GM21390 (cell line): ENCODE data around the gene HOXB6.

Experiments used
- ATAC-seq: cut with Tn5 transposase; IDR thresholded peaks from one replicate; pipeline ENCODE4 v1.9.1; 2021; ENCODE audit not compliant: unreplicated experiment

The HOXB6 gene

DNA sequence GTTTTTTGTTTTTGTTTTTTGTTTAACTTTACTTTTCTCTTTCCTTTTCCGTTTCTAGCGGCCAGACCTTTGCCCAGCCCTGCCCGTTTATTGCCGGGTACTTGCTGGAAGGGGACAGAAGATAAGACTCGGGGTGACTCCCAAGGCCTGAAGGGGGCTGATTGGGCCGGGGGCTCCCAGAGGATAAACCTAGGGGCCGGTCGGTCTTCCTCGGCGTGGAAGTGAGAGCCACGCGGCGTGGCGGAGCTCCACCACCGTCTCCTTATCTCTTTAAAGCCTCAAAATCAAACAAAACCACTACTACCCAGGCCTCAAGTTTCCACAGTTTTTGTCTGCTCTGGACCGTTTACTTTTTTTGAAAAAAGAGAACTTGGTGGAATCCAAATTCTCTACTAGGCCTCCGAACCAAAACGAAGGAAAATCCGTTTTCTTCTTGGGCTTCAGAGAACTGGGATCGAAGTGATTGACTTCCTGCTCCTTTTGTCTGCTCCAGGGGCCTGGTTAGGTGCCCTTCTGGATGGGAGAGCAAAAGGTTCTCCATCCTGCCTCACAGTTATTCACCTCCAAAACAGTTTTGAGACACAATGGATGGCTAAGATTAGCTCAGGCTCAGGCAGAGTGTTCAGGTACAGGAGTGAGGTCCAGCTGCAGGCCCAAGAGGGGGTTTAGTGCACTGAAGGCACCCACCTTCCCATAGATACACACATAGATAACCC lies 29.9 kb upstream of the HOXB6 start:
- ATAC-seq, result no peak

GRCh38 chr17:48633266-48633677 lies 28.5 kb upstream of the HOXB6 start:
- no peak for ATAC-seq

DNA sequence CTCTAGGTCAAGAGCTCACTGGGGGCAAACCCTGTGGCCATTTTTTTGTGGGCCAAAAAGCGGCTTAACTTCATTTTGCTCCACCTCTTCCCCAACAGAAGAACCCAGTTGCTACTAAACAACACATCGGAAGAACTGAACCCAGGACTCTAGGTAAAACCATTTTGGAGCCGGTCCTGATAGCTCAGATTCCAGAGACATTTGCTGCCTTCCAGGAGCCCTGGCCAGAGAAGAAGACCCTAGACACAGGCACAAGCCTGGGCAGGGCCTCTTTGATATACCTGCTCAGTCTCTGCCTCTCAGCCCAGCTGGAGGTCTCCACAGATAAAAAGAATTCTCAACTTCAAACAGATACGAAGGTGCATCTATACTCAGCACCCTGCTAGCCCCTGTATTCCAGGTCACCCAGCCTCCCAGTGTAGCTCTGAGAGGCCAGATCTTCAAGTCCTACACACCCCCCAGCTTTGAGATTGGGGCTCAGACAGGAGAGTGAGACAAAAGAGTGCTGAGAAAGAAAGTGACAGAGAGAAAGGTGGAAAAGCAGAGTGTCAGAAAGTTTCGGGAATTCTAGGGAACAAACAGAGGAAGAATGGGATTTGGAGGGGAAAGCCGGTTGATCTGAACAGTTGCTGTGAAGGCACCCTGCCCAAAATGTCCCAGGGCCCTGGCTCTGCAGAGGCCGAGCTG lies 27.9 kb upstream of the HOXB6 start:
- no peak for ATAC-seq

GRCh38 chr17:48631693-48632578 lies 27.1 kb upstream of the HOXB6 start:
- ATAC-seq, result no peak

DNA sequence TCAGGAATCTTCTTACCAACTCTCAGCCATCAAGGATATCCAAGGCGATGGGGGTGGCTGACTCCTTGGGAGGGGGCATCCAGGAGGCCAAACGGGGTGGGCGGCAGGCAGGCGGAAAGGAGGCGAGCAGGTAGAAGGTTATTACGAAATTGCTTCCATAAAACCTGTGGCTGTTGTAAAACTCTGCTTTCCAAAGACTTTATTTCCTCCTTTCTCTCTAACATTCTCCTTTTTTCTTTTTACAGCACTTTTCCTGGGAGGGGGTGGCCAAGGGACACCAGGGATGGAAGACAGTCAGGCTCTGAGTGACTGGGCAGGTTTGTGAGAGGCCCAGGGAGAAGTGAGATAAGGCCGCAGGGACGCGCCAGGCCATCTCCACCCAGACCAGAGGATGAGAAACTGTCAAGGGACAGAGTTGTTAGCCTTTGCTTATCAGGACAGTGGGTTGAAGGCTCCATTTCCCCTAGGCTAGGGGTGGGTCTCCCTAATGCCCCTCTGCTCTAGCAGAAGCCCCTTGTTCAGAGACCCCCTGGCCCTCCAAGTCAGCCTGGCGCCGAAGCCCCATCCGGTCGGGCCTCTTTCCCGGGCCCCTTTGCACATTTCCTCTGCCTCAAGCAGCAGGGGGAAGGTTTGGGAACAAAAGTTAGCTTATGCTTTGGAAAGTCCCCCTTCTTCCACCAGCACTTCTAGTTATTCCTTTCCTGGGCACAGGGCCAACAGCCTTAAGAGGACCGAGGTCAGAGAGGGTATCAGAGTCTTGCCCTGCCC lies 26.3 kb upstream of the HOXB6 start:
- no peak for ATAC-seq

DNA sequence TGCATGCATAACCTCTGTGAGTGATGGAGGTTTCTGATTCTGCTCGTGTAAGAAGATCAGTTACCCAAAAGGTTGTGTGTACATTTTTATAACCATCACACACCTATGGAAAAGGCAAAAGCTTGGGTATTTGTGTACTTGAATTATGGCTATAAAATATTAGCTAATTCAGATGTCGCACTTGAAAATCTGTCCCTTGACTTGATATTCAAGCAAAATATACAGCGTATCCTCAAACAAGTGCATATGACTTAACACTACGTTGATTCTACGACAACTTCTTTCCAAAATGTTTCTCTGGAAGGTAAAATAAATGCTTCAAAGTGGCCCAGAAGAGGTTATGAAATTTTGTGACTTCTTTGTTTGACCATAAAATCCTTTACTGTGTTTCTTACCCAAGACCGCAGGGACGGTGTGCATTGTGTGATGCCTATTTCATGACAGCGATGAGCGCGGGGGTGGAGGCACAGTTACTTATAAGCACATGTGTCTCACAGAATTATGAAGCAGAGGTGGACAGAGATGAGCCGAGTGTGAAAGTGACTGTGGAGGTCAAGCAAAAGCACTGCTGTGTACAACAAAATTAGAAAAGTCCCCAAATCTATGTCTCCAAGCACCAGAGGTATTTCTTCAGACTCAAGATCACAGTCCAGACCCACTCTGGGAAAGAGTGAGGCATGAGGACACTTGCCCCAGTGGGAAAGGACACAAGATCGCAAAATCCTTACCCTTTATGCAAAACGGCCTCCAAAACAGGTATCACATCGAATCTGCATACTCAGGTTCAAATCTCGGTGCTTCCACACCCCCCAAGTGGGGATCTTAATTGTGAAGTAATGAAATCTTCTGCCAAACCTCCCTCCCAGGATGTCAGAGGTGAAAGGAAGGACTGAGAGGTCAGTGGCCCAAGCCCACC lies 25.5 kb upstream of the HOXB6 start:
- no peak for ATAC-seq

DNA sequence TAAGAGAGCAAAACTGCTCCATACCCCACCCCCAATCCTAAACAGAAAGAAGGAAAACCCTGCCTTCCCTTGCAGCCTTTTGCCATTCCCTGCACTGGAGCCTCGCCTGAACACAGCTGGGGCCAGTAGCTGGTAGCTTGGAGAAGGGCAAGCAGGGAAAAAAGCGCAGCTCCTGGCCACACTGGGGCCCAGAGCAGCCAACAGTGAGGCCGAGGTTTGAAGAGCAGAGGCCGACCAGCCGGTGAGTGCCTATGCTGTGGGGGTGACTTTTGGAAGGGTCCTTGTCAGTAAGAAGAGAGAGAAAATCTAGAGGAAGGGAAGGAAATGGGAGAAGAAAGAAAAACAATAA lies 24.6 kb upstream of the HOXB6 start:
- no peak for ATAC-seq

GRCh38 chr17:48628649-48629410 lies 24.0 kb upstream of the HOXB6 start:
- no peak for ATAC-seq

DNA sequence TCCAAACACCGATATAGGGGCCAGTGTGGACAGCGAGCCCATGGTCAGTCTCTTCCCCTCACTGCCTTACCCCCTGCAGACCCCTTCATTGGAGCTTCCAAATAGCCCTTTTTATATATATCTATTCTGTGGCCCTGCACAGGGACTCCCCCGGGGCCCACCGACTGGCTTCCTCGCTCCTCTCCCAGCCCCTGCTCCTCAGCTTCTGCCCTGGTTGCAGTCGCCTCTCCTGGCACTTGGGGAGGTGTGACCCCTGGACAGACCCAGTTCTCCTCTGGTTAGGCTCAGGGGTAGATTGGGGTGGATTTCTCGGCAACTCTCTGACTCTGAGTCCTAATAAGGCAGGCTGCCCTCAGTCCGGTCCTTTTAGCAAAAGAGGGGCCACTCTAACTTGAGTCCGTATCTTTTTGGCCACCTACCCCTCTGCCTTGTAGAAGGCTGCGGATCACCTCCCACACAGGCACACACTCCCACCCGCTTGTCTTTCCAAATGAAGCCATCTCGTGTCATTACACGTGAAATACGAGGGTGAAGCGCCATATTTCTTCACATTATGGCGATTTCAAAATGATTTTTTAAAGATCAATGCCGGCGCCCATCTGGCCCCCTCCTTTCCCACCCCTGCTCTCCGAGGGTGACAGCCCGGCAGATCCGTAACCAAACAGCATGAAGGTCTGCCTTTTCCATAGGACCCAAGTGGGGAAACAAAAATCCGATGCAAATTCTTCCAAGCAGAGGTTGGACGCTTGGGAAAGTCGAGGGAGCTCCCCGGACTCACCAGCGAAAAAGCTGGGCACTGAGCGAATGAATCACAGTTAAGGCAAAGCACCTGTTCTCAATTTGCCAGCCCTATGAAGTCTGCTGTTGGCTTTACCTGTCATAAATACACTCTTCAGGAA lies 23.1 kb upstream of the HOXB6 start:
- ATAC-seq, result no peak

GRCh38 chr17:48627118-48627597 lies 22.4 kb upstream of the HOXB6 start:
- ATAC-seq, result no peak

DNA sequence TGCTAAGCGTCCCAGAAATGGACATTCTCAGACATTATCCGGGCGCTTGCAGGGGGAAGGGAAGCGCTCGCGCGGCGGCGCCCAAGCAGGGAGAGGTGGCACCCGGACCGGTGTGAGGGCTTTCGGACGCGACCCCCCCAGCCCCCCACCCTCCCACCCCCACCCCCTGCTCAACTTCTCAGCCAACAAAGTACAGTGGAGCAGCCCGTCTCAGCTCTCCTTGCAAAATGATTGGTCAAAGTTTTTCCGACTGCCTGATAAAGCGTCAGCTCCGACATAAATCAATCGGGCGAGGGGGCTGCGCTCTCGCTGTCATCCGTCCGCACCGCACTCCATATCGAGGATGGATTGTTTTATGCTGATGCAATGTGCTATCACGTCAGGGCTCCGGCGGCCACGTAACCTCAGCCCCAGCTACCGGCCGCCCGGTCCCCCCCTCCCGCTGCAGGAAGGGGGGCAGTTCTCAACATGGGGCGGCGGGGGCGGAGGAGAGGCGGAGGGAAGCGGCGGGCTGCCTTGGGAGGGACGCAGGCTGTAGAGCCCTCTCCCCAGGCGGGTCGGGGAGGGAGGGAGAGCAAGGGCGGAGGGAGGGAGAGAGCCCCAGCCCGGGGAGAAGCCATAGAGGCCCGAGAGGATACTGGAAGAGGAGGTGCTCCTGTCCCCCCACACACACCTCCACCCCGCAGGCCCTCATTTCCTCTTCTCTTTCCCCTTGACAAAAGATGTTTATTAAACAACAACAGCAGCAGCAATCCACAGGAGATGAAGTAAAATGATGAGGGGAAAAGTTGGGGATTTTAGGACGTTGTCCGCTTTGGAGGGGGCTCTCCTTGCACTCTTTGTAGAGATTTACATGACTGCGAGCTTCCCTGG lies 21.7 kb upstream of the HOXB6 start, which contains the start of gene HOXB9:
HOXB9 (minus strand) TSS at position 114 of the 873 bp plus-strand sequence; CDS start at position 25, 89 bp downstream.
- no peak for ATAC-seq

DNA sequence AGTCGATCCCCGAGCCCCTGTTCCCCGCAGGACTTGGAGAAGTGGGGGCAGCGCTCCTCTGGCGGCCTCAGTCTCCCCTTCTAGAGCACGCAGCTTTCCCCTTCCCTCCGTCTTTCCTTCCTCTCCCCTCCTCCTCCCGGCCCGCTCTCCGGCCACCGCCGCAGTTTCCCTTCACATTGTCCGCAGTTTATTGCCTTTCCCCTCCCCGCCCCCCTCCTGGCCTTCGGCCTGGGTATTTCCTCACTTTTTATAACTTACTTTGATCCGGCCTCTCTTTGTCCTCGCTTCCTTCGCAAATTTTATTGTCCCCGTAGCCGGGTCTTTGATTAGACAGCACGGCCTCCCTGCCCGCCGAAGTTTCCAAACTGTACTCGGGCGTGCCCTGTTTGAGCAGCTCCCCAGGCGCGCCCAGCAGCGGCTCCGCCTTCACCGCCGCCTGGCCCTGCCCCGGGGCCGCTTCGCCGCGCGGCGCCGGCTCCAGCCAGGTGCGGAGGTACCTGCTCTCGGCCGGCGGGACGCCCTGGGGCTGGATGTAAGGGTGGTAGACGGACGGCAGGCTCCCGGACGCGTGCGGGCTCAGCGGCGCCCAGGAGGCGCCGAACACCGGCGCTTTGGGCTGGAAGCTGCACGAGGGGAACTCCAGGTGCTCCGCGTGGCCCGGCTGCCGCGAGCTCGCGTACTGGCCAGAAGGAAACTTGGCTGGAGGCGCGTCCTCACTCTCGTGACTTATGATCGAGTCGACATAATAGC lies 20.9 kb upstream of the HOXB6 start:
- no peak for ATAC-seq

DNA sequence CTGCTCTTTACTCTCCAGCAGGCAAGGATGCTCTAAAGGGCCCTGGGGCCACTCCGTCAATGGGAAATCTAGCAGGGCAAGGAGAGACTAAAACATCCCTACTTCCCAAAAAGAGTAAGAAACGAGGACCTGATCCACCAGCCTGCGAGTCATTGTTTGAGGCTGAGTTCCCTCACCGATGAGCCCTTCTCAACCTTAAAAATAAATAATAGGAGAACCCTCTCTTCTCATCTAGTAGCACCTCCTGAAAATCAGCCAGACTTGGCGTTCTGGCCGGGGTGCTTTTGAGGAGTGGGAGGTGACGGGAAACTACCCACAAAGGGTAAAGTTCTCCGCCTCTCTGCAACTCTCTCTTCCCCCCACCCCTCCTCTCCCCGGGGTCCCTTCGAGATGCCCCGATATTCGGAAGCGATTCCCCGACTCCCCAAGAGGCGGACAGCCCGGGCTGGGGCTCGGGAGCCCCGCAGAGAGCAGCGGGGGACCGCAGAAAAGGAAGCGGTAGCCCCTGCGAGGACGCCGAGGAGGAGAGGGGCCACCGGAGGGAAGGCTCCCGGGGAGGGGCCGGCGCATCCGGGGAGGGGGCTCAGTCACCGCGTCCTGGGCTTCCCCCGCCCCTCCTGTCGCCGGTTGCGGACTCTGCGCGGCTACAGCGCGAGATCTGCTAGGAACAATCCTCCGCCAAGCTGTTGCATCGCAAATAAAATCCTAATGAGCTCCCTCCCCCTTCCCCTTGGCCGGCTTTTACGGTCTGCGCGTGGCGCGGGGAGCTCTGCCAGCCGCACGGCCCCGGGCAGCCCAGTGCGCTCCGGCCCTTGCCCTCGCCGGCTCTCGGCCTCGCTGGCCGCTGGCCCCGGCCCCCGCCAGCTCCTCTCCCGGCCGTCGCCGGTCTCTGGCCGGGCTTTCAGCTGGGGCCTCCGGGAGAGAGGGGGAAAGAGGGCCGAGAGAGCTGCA lies 20.0 kb upstream of the HOXB6 start:
- no peak for ATAC-seq

DNA sequence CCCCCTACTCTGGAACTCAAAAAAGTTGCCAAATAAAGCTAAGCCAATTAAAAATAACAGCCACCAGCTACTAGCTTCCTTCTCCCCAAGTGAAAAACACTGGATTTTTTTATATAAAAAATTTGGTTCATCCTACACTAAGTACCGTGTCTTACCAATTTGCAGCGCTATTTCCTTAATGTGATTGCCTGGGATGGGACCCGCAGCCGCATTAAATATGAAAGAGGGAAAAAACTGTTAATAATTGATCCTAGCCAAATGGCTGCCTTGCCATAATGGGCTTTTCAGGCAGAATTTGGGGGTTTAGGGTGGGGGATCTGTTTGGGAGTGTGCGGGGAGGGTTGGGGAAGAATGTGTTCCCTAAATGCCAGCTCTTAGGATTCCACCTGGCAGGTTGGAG lies 19.3 kb upstream of the HOXB6 start:
- no peak for ATAC-seq

DNA sequence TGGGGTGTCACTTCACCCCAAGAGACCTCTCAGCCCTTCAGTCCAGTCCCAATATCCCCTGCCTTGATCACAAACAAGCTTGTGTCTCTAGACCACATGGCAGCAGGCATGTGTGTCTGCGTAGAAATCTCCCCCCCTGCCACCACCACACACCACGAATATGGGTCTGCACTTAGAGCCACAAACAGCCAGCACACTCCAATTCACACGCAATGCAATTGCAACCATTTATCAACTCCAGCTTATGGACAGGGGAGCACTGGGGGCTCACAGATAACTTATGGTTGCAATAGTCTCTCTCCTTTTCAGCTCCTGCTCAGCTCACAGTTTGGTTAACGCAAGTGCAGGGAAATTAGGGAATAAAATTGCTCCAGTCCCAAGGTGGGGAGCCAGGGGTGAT lies 18.8 kb upstream of the HOXB6 start:
- ATAC-seq, result no peak
